ENCODE results near the gene USP12.
"Not testable (repeated sequence)": the region's sequence is repeated elsewhere in the genome, so short reads cannot be mapped to it uniquely, and the experiment has no call there.

Gene USP12, protein sequence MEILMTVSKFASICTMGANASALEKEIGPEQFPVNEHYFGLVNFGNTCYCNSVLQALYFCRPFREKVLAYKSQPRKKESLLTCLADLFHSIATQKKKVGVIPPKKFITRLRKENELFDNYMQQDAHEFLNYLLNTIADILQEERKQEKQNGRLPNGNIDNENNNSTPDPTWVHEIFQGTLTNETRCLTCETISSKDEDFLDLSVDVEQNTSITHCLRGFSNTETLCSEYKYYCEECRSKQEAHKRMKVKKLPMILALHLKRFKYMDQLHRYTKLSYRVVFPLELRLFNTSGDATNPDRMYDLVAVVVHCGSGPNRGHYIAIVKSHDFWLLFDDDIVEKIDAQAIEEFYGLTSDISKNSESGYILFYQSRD

DNA sequence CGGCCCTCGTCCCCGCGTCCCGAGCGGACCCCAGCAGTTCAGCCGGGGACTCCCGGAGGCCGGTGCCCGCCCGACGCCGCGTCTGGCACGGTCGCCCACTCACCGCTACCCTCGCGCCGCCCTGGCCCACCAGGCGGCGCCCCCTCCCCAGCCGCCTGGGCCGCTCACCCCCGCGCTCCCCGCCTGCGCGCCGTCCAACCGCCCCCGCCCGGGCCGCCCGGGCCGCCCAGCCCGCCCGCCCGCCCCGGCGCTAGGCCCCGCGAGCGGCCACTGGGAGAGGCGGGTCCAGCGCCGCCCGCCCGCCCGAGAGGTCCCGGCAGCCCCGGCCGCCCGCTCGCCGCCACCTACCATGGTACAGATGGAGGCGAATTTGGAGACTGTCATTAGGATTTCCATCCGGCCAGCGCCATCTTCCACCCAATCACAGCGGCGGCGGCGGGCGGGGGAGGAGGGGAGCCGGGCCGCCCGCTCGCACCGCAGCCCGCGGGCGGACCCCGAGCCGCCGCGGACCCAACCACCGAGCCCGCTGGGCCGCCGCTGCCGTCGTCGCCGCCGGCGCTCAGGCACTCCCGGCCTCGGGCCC, at the start of gene USP12:
Gene USP12, minus strand, starts transcription at position 568 of the 583 bp plus-strand sequence. Its CDS starts 172 bp downstream, at position 396.
- Histone ChIP-seq H2AFZ (ENCODE audit: low read length) (peak within 1 kb of the TSS; percentile 99), H3K4me1 (ENCODE audit: insufficient read depth, low read length, poor library complexity, severe bottlenecking) (peaks cover 36% of the 10 kb centered on the region), H3K9me2 (replicated peaks; ENCODE audit: low read depth, low read length) (no peaks in the 10 kb centered on the region), H3F3A (ENCODE audit: low read depth) (peaks cover 5% of the 10 kb centered on the region; the same call in 1 of the 2 replicates), H4K20me1 (ENCODE audit: insufficient read depth, low read length, poor library complexity, severe bottlenecking) (peaks cover 46% of the 10 kb centered on the region), H3K27me3 (ENCODE audit: insufficient read depth, low read length, poor library complexity, severe bottlenecking) (no peaks in the 10 kb centered on the region), H3K9me3 (ENCODE audit: insufficient read depth, low read depth, low read length) (no peaks in the 10 kb centered on the region), H3K4me2 (ENCODE audit: low read depth, low read length, poor library complexity, severe bottlenecking) (peak within 1 kb of the TSS; percentile 93), H3K4me3 (ENCODE audit: low read length, poor library complexity, severe bottlenecking) (peak within 1 kb of the TSS; percentile 95), H3K79me2 (ENCODE audit: insufficient read depth, low read length) (peaks cover 48% of the 10 kb centered on the region), H3K9ac (ENCODE audit: low read depth, low read length, poor library complexity, severe bottlenecking) (peak within 1 kb of the TSS; percentile 78), H3K36me3 (ENCODE audit: insufficient read depth, low read length) (no peaks in the 10 kb centered on the region)
- no peak for TF ChIP-seq EZH2phosphoT487 (IDR thresholded peaks at IDR 0.05; ENCODE audit: borderline replicate concordance)
- TF ChIP-seq, protein P1, sequence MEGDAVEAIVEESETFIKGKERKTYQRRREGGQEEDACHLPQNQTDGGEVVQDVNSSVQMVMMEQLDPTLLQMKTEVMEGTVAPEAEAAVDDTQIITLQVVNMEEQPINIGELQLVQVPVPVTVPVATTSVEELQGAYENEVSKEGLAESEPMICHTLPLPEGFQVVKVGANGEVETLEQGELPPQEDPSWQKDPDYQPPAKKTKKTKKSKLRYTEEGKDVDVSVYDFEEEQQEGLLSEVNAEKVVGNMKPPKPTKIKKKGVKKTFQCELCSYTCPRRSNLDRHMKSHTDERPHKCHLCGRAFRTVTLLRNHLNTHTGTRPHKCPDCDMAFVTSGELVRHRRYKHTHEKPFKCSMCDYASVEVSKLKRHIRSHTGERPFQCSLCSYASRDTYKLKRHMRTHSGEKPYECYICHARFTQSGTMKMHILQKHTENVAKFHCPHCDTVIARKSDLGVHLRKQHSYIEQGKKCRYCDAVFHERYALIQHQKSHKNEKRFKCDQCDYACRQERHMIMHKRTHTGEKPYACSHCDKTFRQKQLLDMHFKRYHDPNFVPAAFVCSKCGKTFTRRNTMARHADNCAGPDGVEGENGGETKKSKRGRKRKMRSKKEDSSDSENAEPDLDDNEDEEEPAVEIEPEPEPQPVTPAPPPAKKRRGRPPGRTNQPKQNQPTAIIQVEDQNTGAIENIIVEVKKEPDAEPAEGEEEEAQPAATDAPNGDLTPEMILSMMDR (conservative IDR thresholded peaks at IDR 0.05; ENCODE audit: low read length), result no peak

DNA sequence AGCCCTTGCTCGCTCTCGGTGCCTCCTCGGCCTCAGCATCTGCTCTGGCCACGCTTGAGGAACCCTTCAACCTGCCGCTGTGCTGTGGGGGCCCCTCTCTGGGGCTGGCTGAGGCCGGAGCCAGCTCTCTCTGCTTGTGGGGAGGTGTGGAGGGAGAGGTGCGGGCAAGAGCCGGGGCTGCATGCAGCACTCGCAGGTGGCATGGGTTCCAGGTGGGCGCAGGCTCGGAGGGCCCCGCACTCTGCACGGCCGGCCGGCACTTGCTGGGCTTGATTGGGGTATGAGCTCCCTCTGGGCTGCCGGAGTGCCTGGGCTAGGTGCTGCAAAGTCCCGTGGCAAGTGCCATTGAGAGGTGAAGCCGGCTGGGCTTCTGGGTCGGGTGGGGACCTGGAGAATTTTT, 48.0 kb upstream of the USP12 start:
- no peaks in the 10 kb centered on the region for H3K36me3 ChIP-seq (ENCODE audit: insufficient read depth, low read length)
- TF ChIP-seq, protein P1 (conservative IDR thresholded peaks at IDR 0.05; ENCODE audit: low read length), result no peak
- TF ChIP-seq EZH2phosphoT487 (IDR thresholded peaks at IDR 0.05; ENCODE audit: borderline replicate concordance), result no peak
- no peaks in the 10 kb centered on the region for H3K9me2 ChIP-seq (replicated peaks; ENCODE audit: low read depth, low read length)
- H3K9me3 ChIP-seq (ENCODE audit: insufficient read depth, low read depth, low read length), result peaks cover 4% of the 10 kb centered on the region; the same call in 1 of the 2 replicates
- H2AFZ ChIP-seq (ENCODE audit: low read length), result no peak overlapping the region
- no peaks in the 10 kb centered on the region for H3K27me3 ChIP-seq (ENCODE audit: insufficient read depth, low read length, poor library complexity, severe bottlenecking)
- no peaks in the 10 kb centered on the region for H3K79me2 ChIP-seq (ENCODE audit: insufficient read depth, low read length)
- H4K20me1 ChIP-seq (ENCODE audit: insufficient read depth, low read length, poor library complexity, severe bottlenecking), result no peaks in the 10 kb centered on the region
- H3K9ac ChIP-seq (ENCODE audit: low read depth, low read length, poor library complexity, severe bottlenecking), result no peak overlapping the region
- no peak overlapping the region for H3K4me3 ChIP-seq (ENCODE audit: low read length, poor library complexity, severe bottlenecking)
- H3K4me2 ChIP-seq (ENCODE audit: low read depth, low read length, poor library complexity, severe bottlenecking), result no peak overlapping the region
- no peaks in the 10 kb centered on the region for H3F3A ChIP-seq (ENCODE audit: low read depth)
- H3K4me1 ChIP-seq (ENCODE audit: insufficient read depth, low read length, poor library complexity, severe bottlenecking), result no peaks in the 10 kb centered on the region

DNA sequence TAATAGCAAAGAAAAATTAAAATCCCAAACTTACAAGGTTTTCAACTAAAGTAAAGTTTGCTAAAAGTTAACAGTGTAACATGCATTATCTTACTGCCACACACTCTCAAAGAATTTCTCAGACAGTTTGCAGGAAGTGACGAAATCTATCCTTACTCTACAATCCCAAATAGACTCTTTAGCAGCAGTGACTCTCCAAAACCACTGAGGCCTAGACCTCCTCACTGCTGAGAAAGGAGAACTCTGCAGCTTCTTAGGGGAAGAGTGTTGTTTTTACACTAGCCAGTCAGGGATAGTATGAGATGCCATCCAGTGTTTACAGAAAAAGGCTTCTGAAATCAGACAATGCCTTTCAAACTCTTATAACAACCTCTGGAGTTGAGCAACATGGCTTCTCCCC, 47.2 kb upstream of the USP12 start:
- H3K4me2 ChIP-seq (ENCODE audit: low read depth, low read length, poor library complexity, severe bottlenecking); H3F3A ChIP-seq (ENCODE audit: low read depth); H3K9me2 ChIP-seq (replicated peaks; ENCODE audit: low read depth, low read length); H3K79me2 ChIP-seq (ENCODE audit: insufficient read depth, low read length); H3K36me3 ChIP-seq (ENCODE audit: insufficient read depth, low read length); H3K9ac ChIP-seq (ENCODE audit: low read depth, low read length, poor library complexity, severe bottlenecking); H3K27me3 ChIP-seq (ENCODE audit: insufficient read depth, low read length, poor library complexity, severe bottlenecking); H3K9me3 ChIP-seq (ENCODE audit: insufficient read depth, low read depth, low read length); H4K20me1 ChIP-seq (ENCODE audit: insufficient read depth, low read length, poor library complexity, severe bottlenecking); H3K4me1 ChIP-seq (ENCODE audit: insufficient read depth, low read length, poor library complexity, severe bottlenecking); H3K4me3 ChIP-seq (ENCODE audit: low read length, poor library complexity, severe bottlenecking); H2AFZ ChIP-seq (ENCODE audit: low read length): not testable (repeated sequence)

DNA sequence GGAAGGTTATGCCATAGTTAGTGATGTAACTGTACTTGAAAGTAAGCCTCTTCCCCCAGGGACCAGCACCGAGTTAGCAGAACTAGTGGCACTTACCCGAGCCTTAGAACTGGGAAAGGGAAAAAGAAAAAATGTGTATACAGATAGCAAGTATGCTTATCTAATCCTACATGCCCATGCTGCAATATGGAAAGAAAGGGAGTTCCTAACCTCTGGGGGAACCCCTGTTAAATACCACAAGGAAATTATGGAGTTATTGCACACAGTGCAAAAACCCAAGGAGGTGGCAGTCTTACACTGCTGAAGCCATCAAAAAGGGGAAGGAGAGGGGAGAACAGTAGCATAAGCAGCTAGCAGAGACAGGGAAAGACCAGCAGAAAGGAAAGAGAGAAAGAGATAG, 46.2 kb upstream of the USP12 start:
- H3K36me3 ChIP-seq (ENCODE audit: insufficient read depth, low read length); H3F3A ChIP-seq (ENCODE audit: low read depth); H4K20me1 ChIP-seq (ENCODE audit: insufficient read depth, low read length, poor library complexity, severe bottlenecking); H3K9me2 ChIP-seq (replicated peaks; ENCODE audit: low read depth, low read length); H3K9me3 ChIP-seq (ENCODE audit: insufficient read depth, low read depth, low read length); H3K27me3 ChIP-seq (ENCODE audit: insufficient read depth, low read length, poor library complexity, severe bottlenecking); H3K4me1 ChIP-seq (ENCODE audit: insufficient read depth, low read length, poor library complexity, severe bottlenecking); H3K4me3 ChIP-seq (ENCODE audit: low read length, poor library complexity, severe bottlenecking); H3K79me2 ChIP-seq (ENCODE audit: insufficient read depth, low read length); H3K9ac ChIP-seq (ENCODE audit: low read depth, low read length, poor library complexity, severe bottlenecking); H2AFZ ChIP-seq (ENCODE audit: low read length); H3K4me2 ChIP-seq (ENCODE audit: low read depth, low read length, poor library complexity, severe bottlenecking): not testable (repeated sequence)

DNA sequence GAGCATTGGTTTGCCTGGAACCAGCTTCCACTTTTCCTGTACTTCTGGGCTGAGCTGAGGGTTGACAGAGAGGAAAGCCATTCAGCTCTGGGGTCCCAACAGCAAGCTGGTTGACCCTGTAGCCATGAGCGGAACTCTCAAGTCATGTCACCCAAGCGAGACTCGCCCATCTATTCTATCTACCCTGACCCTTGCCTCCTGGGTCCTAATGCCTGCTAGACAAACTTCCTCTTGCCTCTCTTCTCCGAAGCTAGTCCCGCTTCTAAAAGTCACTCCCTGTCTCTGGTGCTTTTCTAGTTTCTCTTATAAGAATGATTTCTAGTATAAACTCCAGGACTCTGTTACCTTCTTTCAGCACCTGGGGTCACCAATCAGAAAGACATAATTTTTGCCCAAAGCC, 41.8 kb upstream of the USP12 start:
- H2AFZ ChIP-seq (ENCODE audit: low read length); H4K20me1 ChIP-seq (ENCODE audit: insufficient read depth, low read length, poor library complexity, severe bottlenecking); H3K9me3 ChIP-seq (ENCODE audit: insufficient read depth, low read depth, low read length); H3K36me3 ChIP-seq (ENCODE audit: insufficient read depth, low read length); H3K9me2 ChIP-seq (replicated peaks; ENCODE audit: low read depth, low read length); H3K9ac ChIP-seq (ENCODE audit: low read depth, low read length, poor library complexity, severe bottlenecking); H3K27me3 ChIP-seq (ENCODE audit: insufficient read depth, low read length, poor library complexity, severe bottlenecking); H3F3A ChIP-seq (ENCODE audit: low read depth); H3K79me2 ChIP-seq (ENCODE audit: insufficient read depth, low read length): not testable (repeated sequence)
- peak overlapping the region; percentile 73 for H3K4me3 ChIP-seq (ENCODE audit: low read length, poor library complexity, severe bottlenecking)
- H3K4me2 ChIP-seq (ENCODE audit: low read depth, low read length, poor library complexity, severe bottlenecking), result peak overlapping the region; percentile 79
- H3K4me1 ChIP-seq (ENCODE audit: insufficient read depth, low read length, poor library complexity, severe bottlenecking), result peaks cover 14% of the 10 kb centered on the region

All from Loucy (cell line).